ENCODE data around the gene ADARB2.
"Not testable (repeated sequence)": the region's sequence is repeated elsewhere in the genome, so short reads cannot be mapped to it uniquely, and the experiment has no call there.

The ADARB2 gene

DNA sequence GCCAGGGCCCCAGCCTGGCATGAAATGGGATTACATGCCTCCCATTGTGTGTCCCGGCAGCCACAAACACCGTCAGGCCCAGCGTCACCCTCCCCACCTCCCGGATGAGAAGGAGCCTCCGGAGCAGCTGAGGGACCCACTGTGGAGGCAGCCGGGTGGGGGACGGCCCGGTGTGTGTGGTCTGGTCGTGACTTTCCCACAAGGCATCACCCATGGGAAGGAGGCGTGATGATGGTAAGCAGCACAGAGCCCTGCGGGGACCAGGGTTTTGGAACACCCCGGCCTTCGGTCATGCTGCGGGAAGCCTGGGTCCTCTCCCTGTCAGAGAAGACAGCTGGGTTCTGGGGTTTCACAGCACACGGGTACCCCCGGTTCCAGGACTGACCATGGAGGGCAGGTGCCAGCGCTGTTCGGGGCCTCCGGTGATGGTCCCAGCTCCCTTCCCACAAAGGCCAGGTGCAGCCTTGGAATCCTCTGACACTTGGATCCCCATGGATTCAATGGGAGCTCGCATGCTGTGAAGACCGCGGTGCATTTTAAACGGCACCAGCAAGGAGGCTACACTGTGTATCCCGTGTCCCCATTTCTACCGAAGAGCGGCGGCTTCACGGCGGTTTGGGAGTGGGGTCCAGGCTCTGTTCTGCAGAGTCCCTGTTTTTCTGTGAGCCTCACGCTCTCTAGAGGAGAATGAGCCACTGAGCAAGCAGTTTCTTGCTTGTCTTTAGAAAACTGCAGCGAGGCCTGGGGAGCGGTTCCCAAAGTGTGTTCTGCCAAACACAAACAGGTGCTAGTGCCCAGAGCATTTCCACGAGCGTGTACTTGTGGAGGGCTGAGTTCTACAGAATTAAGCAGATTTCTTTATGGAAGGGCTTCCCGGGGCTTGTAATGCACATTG is 336.0 kb downstream of the ADARB2 start:
- in situ Hi-C loops (cut with MboI; ENCODE audit: low pct_unique_long_range_greater_than_20kb, low sequenced_read_pairs, unreplicated experiment) = no loop called here
- no peak for DNase-seq (ENCODE audit: low spot score)
- TF ChIP-seq, protein P1, sequence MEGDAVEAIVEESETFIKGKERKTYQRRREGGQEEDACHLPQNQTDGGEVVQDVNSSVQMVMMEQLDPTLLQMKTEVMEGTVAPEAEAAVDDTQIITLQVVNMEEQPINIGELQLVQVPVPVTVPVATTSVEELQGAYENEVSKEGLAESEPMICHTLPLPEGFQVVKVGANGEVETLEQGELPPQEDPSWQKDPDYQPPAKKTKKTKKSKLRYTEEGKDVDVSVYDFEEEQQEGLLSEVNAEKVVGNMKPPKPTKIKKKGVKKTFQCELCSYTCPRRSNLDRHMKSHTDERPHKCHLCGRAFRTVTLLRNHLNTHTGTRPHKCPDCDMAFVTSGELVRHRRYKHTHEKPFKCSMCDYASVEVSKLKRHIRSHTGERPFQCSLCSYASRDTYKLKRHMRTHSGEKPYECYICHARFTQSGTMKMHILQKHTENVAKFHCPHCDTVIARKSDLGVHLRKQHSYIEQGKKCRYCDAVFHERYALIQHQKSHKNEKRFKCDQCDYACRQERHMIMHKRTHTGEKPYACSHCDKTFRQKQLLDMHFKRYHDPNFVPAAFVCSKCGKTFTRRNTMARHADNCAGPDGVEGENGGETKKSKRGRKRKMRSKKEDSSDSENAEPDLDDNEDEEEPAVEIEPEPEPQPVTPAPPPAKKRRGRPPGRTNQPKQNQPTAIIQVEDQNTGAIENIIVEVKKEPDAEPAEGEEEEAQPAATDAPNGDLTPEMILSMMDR (IDR thresholded peaks at IDR 0.05; ENCODE audit: extremely low read depth, insufficient read depth, missing control alignments) = no peak

DNA sequence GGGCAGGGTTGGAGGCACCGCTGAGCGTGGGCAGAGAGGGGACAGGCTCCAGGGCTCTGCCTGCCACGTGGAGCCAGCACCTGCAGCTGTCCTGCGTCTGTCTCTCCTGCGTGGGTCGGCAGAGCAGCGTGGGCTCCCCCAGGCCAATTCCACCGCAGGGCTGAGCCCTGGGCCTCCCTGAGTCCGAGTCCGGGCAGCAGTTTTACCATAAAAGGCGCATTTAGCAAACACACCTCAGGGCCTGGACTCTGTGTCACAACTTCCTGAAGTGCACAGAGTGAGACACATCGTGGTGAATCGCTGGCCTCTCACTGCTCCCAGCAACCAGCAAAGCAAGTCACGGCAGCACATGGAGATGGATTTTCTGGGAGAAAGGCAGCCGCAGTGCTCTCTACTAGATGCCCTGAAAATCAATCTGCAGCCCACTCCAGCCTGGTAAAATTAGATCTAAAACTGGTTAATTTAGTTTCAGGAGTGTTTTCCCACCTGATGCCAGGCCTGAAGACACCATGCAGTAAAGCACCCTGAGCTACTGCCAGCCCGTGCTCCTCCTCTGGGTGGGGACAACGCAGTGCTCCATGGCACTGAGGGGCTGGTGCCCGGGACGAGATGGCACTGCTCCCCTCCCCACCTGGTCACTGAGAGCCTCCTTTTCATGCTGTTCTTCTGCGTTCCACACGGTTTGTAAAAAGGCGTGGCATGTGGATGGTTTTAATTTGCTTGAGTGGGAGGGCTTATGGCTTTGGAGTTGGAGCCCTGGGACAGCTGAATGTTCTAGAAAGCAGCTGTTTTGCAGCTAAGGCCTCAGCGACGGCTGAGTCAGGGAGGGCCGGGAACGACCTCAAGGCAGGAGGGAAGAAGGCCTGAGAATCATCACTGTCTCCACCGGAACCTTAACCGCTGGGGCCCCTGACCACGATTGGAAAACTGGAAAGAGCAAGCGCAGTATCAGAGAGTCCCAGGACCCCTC is 336.9 kb downstream of the ADARB2 start:
- no peak for DNase-seq (ENCODE audit: low spot score)
- in situ Hi-C loops (cut with MboI; ENCODE audit: low pct_unique_long_range_greater_than_20kb, low sequenced_read_pairs, unreplicated experiment) = no loop called here
- TF ChIP-seq, protein P1 (IDR thresholded peaks at IDR 0.05; ENCODE audit: extremely low read depth, insufficient read depth, missing control alignments) = no peak

DNA sequence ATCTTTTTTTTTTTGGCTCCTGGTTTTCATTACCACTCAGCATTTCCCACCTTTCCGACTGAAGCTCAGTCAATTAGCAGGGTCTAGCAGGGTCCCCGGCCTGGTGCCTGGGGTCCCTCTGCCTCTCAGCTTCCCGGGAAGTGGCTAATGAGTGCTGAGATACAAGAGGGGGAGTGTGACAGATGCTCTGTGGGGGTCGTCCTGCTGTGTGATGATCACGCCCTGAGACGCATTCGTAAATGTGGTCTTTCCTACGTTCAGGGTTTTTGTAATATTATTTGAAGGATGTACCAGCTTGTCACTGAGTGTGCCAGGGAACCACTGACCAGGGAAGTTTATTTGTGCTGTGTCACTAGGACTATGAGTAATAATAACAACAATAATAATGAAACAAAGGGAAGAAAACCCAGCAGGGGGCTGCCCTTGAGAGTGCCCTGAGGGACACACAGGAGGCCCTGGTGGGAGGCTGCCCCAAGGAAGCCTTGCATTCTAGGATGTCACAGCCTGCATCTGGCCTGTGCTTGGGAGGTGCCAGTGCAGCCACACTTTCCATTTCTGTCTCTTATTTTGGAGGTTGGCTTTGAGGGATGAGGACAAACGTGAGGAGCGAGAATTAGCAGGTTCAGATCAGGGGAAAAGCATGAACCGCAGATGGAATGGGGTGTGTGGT is 337.8 kb downstream of the ADARB2 start:
- DNase-seq (ENCODE audit: low spot score) = no peak
- in situ Hi-C loops (cut with MboI; ENCODE audit: low pct_unique_long_range_greater_than_20kb, low sequenced_read_pairs, unreplicated experiment) = no loop called here
- TF ChIP-seq, protein P1 (IDR thresholded peaks at IDR 0.05; ENCODE audit: extremely low read depth, insufficient read depth, missing control alignments) = no peak

DNA sequence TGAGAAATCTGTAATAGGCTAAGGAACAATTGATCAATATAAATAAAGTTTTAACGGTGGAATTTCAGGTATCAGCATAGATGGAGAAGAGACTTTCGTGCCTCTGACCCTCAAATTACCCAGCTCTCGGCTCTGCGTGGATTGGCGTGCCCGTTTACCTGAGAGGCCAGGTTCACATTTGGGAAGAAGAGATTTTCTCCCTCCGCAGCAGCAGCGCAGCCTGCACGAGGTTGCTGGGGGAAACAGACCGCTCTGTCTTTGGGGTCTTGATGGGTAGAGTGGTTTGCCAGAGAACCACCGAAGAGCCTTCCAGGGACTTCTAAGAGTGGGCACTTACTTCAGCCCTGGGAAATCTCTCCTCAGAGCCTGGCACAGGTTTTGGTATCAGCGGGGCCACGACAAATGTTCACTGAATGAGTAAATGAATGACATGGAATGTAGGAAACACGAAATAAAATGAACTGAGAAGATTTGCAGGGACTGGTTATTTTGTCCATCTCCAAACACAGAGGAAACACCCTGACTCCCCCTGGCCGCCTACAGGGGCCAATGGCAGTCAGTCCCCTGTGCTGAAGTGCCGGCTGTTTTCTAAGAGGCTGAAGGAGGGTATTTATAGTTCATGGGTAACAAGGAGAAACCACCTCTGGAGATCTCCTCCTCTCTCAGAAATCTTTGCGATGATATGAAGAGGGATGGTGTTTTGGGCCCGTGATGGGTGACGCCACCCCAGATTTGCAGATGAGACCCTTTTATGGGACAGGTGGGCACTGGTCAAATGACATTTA is 338.5 kb downstream of the ADARB2 start:
- no peak for DNase-seq (ENCODE audit: low spot score)
- TF ChIP-seq, protein P1 (IDR thresholded peaks at IDR 0.05; ENCODE audit: extremely low read depth, insufficient read depth, missing control alignments) = no peak
- in situ Hi-C loops (cut with MboI; ENCODE audit: low pct_unique_long_range_greater_than_20kb, low sequenced_read_pairs, unreplicated experiment) = no loop called here

DNA sequence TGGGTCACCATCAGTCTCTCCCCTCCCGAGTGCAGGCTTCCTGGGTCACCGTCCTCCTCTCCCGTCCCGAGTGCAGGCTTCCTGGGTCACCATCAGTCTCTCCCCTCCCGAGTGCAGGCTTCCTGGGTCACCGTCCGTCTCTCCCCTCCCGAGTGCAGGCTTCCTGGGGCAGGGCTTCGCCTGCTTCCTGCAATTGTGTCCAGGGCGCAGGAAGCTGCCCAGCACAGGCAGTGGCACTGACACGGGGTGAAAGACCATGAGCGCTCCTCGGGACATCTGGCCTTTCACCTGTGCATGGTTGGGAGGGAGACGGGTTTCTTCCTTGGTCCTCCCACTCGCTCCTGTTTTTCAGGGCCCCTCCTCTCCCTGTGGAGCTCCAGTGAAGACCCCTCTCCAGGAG is 339.2 kb downstream of the ADARB2 start:
- in situ Hi-C loops (cut with MboI; ENCODE audit: low pct_unique_long_range_greater_than_20kb, low sequenced_read_pairs, unreplicated experiment); DNase-seq (ENCODE audit: low spot score): not testable (repeated sequence)

DNA sequence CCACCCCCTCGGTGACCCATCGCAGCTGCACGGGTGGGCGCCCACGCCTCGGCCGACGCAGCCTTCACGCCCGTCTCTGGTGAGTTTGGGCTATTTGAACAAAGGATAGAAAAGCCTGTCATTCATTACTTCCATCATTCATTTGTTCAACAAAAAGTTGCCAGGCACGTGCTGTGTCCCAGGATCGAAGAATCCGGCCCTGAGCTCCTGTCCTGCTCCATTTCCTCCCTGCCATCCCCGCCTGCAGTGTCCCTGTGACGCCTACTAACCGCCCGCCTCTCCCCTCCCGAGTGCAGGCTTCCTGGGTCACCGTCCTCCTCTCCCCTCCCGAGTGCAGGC is 341.1 kb downstream of the ADARB2 start:
- TF ChIP-seq, protein P1 (IDR thresholded peaks at IDR 0.05; ENCODE audit: extremely low read depth, insufficient read depth, missing control alignments) = no peak
- DNase-seq (ENCODE audit: low spot score) = no peak

More for the DNA sequence above, 341.1 kb downstream of the ADARB2 start:
- in situ Hi-C loops (cut with MboI; ENCODE audit: low pct_unique_long_range_greater_than_20kb, low sequenced_read_pairs, unreplicated experiment) = no loop called here
